Type B pancreatic cell (in vitro differentiated cells): ENCODE data around the gene RPL31. TPM values are rescaled to one million over a fixed set of nuclear protein-coding genes. Genes with fewer than 3 reads are reported as not detected.

Experiments
- DNase-seq: peaks from one replicate; pipeline ENCODE4 v3.0.0; 2021; ENCODE audit warnings: mixed read lengths; ENCODE audit not compliant: unreplicated experiment; ENCODE audit errors: extremely low spot score
- H3K27ac Mint-ChIP-seq: 2 replicates; pipeline ENCODE4 v1.8.0; 2021; ENCODE audit warnings: mild to moderate bottlenecking, mixed read lengths
- H3K27me3 Mint-ChIP-seq: 2 replicates; pipeline ENCODE4 v1.8.0; 2021; ENCODE audit warnings: mixed read lengths
- H3K36me3 Mint-ChIP-seq: 2 replicates; pipeline ENCODE4 v1.8.0; 2021; ENCODE audit warnings: mixed read lengths
- H3K4me1 Mint-ChIP-seq: one replicate; pipeline ENCODE4 v1.8.0; 2021; ENCODE audit warnings: mixed read lengths; ENCODE audit not compliant: unreplicated experiment
- H3K4me3 Mint-ChIP-seq: 2 replicates; pipeline ENCODE4 v1.8.0; 2021; ENCODE audit warnings: mild to moderate bottlenecking, mixed read lengths
- H3K9me3 Mint-ChIP-seq: 2 replicates; pipeline ENCODE4 v1.8.0; 2021; ENCODE audit warnings: mixed read lengths
- total RNA-seq: library from RNA; stranded (reverse); gene quantifications from 2 replicates; pipeline ENCODE4 v1.2.1, GENCODE V29; 2021; ENCODE audit warnings: low replicate concordance
- TF ChIP-seq, protein P1 (sequence below): fragments of 200-600 bp; sonication (generic); conservative IDR thresholded peaks from 2 replicates; pipeline ENCODE4 v1.5.0; 2021; ENCODE audit warnings: antibody characterized with exemption, mild to moderate bottlenecking

Gene RPL31
- total RNA-seq, 1 donor from 2014 or later = 1,718 TPM

DNA sequence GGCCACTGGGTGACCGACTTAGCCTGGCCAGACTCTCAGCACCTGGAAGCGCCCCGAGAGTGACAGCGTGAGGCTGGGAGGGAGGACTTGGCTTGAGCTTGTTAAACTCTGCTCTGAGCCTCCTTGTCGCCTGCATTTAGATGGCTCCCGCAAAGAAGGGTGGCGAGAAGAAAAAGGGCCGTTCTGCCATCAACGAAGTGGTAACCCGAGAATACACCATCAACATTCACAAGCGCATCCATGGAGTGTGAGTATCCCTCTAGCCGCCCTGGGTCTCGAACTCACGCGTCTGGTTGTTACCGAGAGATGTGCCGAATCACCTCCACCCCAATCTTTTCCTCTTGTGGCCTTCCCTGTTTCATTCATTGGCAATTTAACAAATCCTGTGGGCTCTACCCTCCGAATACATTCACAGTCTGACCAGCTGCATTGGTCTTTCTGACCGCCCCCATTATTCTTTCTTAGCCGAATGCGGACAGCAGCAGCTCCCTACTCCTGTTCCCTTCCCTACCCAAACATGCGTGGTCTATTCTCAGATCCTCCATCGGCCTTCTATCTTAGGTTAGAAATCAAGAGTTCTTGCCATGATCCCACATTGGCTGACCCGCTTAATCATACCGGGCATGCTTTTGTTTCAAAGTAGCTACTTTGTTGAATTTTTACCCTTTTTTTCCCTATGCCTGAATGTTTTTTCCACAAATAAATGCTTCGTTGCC, 631 bp downstream of the RPL31 start:
- Mint-ChIP-seq H3K4me1 (peaks cover 34% of the 10 kb centered on the region), H3K36me3 (peaks cover 45% of the 10 kb centered on the region), H3K9me3 (peaks cover 7% of the 10 kb centered on the region), H3K27me3 (no peaks in the 10 kb centered on the region), H3K4me3 (peak overlapping the region; percentile 96), H3K27ac (peak overlapping the region; percentile 89)
- DNase-seq = no peak
- TF ChIP-seq, protein P1, sequence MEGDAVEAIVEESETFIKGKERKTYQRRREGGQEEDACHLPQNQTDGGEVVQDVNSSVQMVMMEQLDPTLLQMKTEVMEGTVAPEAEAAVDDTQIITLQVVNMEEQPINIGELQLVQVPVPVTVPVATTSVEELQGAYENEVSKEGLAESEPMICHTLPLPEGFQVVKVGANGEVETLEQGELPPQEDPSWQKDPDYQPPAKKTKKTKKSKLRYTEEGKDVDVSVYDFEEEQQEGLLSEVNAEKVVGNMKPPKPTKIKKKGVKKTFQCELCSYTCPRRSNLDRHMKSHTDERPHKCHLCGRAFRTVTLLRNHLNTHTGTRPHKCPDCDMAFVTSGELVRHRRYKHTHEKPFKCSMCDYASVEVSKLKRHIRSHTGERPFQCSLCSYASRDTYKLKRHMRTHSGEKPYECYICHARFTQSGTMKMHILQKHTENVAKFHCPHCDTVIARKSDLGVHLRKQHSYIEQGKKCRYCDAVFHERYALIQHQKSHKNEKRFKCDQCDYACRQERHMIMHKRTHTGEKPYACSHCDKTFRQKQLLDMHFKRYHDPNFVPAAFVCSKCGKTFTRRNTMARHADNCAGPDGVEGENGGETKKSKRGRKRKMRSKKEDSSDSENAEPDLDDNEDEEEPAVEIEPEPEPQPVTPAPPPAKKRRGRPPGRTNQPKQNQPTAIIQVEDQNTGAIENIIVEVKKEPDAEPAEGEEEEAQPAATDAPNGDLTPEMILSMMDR = no peak

DNA sequence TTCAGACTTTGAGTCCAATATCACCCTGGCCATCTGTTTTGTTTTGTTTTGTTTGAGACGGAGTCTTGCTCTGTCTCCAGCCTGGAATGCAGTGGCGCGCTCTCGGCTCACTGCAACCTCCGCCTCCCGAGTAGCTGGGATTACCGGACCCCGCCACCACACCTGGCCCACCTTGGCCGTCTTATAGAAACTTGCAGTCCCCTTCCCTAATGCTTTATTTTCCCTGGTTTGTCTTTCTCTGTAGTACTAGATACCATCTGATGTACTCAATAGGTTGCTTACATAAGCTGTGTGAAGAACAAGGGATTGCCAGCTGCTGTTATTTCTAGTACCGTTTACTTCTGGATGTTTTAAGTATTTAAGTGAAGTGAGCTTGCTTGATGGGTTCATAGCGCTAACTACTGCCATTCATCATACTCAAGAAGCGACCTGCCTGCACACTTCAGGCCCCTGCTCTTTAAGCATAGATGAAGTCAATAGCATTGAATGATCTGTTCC, 1.2 kb downstream of the RPL31 start:
- no peak for DNase-seq
- Mint-ChIP-seq H3K36me3 (peaks cover 51% of the 10 kb centered on the region), H3K27ac (peak overlapping the region; percentile 89), H3K4me3 (peak overlapping the region; percentile 96), H3K4me1 (peaks cover 34% of the 10 kb centered on the region), H3K9me3 (peaks cover 7% of the 10 kb centered on the region), H3K27me3 (no peaks in the 10 kb centered on the region)
- TF ChIP-seq, protein P1 = no peak

DNA sequence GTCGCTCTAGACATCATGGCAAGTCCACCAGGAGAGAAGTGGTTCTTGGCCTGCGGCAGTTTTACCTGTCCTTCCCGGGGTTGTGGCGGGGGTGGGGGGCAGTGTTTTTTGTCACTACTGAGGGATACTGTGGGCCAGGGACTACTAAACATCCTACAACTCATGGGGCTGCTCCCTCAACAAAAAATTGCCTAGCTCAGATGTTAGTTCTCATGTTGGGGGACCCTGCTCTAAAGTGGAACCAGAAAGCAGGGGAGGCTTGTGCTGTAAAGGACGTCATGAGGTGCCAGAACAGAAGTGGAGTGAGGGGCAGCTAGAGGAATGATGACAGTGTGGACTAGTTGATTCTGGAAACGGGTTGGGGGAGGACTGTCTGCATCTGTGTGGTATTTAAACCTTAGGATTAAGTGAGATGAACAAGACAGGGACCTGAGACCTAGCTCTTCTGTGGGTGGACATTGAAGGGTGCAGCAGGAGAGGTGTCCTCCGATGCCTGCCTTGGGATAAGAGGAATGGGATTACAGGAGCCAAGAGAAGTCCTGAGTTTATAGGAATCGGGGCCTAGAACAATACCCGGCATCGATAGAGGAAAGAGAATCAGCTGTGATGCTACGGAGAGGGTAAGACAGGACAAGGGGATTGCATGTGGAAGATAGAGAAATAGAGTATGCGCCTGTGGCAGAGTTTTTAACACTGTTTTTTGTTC, 2.7 kb downstream of the RPL31 start:
- Mint-ChIP-seq H3K27me3 (no peaks in the 10 kb centered on the region), H3K27ac (peak overlapping the region; percentile 89), H3K9me3 (peaks cover 7% of the 10 kb centered on the region), H3K4me3 (peak overlapping the region; percentile 96), H3K4me1 (peaks cover 34% of the 10 kb centered on the region), H3K36me3 (peaks cover 51% of the 10 kb centered on the region)
- DNase-seq = no peak
- TF ChIP-seq, protein P1 = no peak

DNA sequence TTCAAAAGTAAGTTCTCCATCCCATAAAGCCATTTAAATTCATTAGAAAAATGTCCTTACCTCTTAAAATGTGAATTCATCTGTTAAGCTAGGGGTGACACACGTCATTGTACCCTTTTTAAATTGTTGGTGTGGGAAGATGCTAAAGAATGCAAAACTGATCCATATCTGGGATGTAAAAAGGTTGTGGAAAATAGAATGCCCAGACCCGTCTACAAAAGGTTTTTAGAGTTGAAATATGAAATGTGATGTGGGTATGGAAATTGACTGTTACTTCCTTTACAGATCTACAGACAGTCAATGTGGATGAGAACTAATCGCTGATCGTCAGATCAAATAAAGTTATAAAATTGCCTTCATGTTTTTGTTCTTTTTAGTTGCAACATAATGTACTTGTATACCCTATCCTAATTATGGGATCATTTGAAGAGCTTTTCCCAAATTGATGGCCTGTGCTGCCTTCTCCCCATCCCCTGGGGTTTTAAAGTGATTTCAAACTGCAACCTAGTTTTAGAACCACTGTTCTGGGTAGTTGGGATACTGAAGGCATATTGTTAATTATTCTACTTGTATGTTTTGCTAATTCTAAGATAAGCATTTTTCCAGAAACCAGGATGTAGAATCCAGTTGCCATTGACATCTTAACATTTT, 4.1 kb downstream of the RPL31 start:
- H3K27me3 Mint-ChIP-seq = no peaks in the 10 kb centered on the region
- H3K4me3 Mint-ChIP-seq = peak overlapping the region; percentile 14
- peaks cover 34% of the 10 kb centered on the region for H3K4me1 Mint-ChIP-seq
- TF ChIP-seq, protein P1 = no peak
- peaks cover 7% of the 10 kb centered on the region for H3K9me3 Mint-ChIP-seq
- H3K36me3 Mint-ChIP-seq = peaks cover 51% of the 10 kb centered on the region
- H3K27ac Mint-ChIP-seq = peak overlapping the region; percentile 43
- no peak for DNase-seq

DNA sequence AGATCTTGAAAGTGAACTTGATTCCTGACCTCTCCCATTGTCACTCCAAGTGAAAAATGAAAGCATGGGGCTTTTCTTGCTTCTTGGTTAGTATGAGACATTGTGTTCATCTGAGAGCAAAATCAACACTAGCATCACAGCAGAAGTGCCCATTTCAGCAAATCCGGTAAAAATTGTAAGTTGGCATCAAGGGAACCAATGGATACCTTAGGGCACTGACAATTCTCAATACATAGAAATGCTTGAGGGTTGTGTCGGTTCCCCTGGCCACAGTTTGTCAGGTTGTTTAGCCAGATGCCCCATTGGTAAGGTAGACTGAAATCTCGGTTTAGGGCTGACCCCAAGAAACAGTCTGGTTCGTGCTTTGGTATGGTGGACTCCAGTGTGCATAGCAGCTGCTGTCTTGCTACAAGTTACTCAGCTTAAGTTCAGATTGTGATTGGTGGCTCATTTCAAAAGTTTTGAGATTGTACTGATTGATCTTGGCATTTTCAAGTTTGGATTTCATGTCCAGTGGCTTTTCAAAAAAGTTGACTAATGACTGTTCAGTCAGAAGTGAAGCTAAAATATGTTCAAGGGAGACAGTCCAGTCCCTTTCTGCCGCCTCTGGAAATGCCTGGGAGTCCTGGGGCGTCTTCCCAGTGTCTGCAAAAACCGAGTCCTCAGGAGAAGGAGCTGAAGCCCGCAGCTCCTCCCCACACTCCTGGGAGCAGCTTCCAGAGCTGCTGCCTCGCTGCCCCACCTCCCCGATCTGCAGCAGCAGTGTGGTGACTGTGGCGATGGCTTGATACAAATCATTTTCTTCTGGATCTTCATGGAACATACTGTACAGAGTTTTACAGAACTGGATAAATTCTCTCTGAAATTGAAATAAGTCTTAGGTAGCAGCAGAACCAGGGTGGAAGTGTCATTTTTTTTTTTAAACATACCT, 5.6 kb downstream of the RPL31 start:
- TF ChIP-seq, protein P1 = no peak
- no peak for DNase-seq
- peaks cover 33% of the 10 kb centered on the region for H3K4me1 Mint-ChIP-seq
- no peaks in the 10 kb centered on the region for H3K27me3 Mint-ChIP-seq
- no peaks in the 10 kb centered on the region for H3K9me3 Mint-ChIP-seq
- peaks cover 54% of the 10 kb centered on the region for H3K36me3 Mint-ChIP-seq
- H3K27ac Mint-ChIP-seq = no peak overlapping the region
- H3K4me3 Mint-ChIP-seq = no peak overlapping the region
